H1 (cell line): ENCODE data around the gene LRWD1. TPM values are rescaled to one million over a fixed set of nuclear protein-coding genes. Genes with fewer than 3 reads are reported as not detected.
A peak's percentile ranks its signal among the peaks of the same experiment; 100 is the strongest.

Source experiments
- CTCF ChIA-PET: fragments of 300-600 bp; sonication (Branson Sonifier 250); formaldehyde crosslinking; loops from one replicate; lab custom pipeline; 2021; ENCODE audit not compliant: partially characterized antibody; lab: Charles Lee
- POLR2A ChIA-PET: fragments of 300-600 bp; sonication (Branson Sonifier 250); formaldehyde crosslinking; loops from one replicate; lab custom pipeline; 2021; ENCODE audit warnings: inconsistent platforms; ENCODE audit not compliant: partially characterized antibody; lab: Charles Lee
- DNase-seq, 2 experiments: peaks; one replicate each; pipeline versions ENCODE4 v3.0.0 to v3.0.0-alpha.2; 2010 to 2022; ENCODE audit warnings: low spot score in 2 of 2, low read depth in 1 of 2, mixed read lengths in 1 of 2
- FAIRE-seq: peaks from 2 replicates; lab custom pipeline; 2011; peaks lifted over from hg19 to GRCh38; lab: Jason Lieb, UNC
- H2AFZ ChIP-seq: 2 replicates; pipeline ENCODE4 v1.8.1; 2012; ENCODE audit warnings: low read length, inconsistent platforms
- H2AK5ac ChIP-seq: 2 replicates; pipeline ENCODE4 v1.6.1; 2013; ENCODE audit warnings: low read depth, low read length
- H2BK120ac ChIP-seq: replicated peaks from 2 replicates; pipeline ENCODE3; 2013; ENCODE audit warnings: low read depth, low read length, inconsistent platforms
- H2BK12ac ChIP-seq: 2 replicates; pipeline ENCODE4 v1.6.1; 2013; ENCODE audit warnings: low read depth, low read length
- H2BK15ac ChIP-seq: 2 replicates; pipeline ENCODE4 v1.6.1; 2013; ENCODE audit warnings: low read length
- H2BK20ac ChIP-seq: 2 replicates; pipeline ENCODE4 v1.6.1; 2013; ENCODE audit warnings: low read length
- H2BK5ac ChIP-seq: 2 replicates; pipeline ENCODE4 v1.6.1; 2013; ENCODE audit warnings: low read depth, low read length
- H3K14ac ChIP-seq: 2 replicates; pipeline ENCODE4 v1.6.1; 2013; ENCODE audit warnings: inconsistent platforms; ENCODE audit not compliant: insufficient read length
- H3K18ac ChIP-seq: 2 replicates; pipeline ENCODE4 v1.6.1; 2013; ENCODE audit warnings: low read length; ENCODE audit errors: extremely low read depth
- H3K23ac ChIP-seq: 2 replicates; pipeline ENCODE4 v1.6.1; 2013; ENCODE audit warnings: inconsistent platforms; ENCODE audit not compliant: insufficient read length
- H3K23me2 ChIP-seq: 2 replicates; pipeline ENCODE4 v1.6.1; 2013; ENCODE audit warnings: low read depth, low read length
- H3K27ac ChIP-seq: 2 replicates; pipeline ENCODE4 v1.6.1; 2011; ENCODE audit warnings: low read depth, low read length, inconsistent platforms
- H3K27me3 ChIP-seq, 4 experiments: replicated peaks in 1 of 4; 1 replicate in 1 of 4; 2 replicates in 3 of 4; pipeline versions ENCODE4 v1.6.1 to v1.8.1; 2011 to 2013; ENCODE audit warnings: low read length in 3 of 4, mild to moderate bottlenecking in 3 of 4, inconsistent platforms in 2 of 4, mixed read lengths in 2 of 4, moderate library complexity in 1 of 4; ENCODE audit not compliant: control insufficient read depth in 3 of 4, insufficient read depth in 3 of 4; ENCODE audit errors: extremely low read depth in 1 of 4
- H3K36me3 ChIP-seq, 4 experiments: 2 replicates each; pipeline versions ENCODE4 v1.6.1 to v1.8.1; 2011 to 2013; ENCODE audit warnings: mild to moderate bottlenecking in 4 of 4, low read length in 3 of 4, moderate library complexity in 2 of 4, control low read depth in 1 of 4, inconsistent platforms in 1 of 4; ENCODE audit not compliant: insufficient read depth in 4 of 4, control insufficient read depth in 2 of 4
- H3K4ac ChIP-seq: replicated peaks from 2 replicates; pipeline ENCODE3; 2013; ENCODE audit warnings: low read length, low read depth, mixed read lengths, inconsistent platforms; ENCODE audit not compliant: insufficient read length
- H3K4me1 ChIP-seq, 4 experiments: replicated peaks in 1 of 4; 1 replicate in 1 of 4; 2 replicates in 3 of 4; pipeline versions ENCODE4 v1.6.1 to v1.8.1; 2011 to 2013; ENCODE audit warnings: low read length in 3 of 4, inconsistent platforms in 2 of 4, mixed read lengths in 1 of 4; ENCODE audit not compliant: insufficient read depth in 4 of 4, control insufficient read depth in 3 of 4
- H3K4me2 ChIP-seq, 2 experiments: 2 replicates each; pipeline versions ENCODE4 v1.6.1 to v1.8.1; 2011 to 2013; ENCODE audit warnings: low read depth in 2 of 2, low read length in 2 of 2, control low read depth in 1 of 2, inconsistent platforms in 1 of 2, mild to moderate bottlenecking in 1 of 2; ENCODE audit not compliant: insufficient read depth in 1 of 2
- H3K4me3 ChIP-seq, 4 experiments: fragments of 200-600, 300-600 bp in 1 of 4; sonication (generic), shearing (Covaris generic), sonication (Bioruptor Twin) in 1 of 4; 2 replicates each; pipeline versions ENCODE4 v1.5.1 to v1.8.1; 2011 to 2016; ENCODE audit warnings: low read length in 4 of 4, low read depth in 3 of 4, control low read depth in 2 of 4, inconsistent platforms in 2 of 4, mild to moderate bottlenecking in 2 of 4, mixed read lengths in 1 of 4, moderate library complexity in 1 of 4; ENCODE audit not compliant: insufficient read depth in 2 of 4; ENCODE audit errors: extremely low read depth in 1 of 4
- H3K56ac ChIP-seq: replicated peaks from 2 replicates; pipeline ENCODE3; 2013; ENCODE audit warnings: low read depth, mild to moderate bottlenecking, mixed read lengths, low read length, inconsistent platforms; ENCODE audit not compliant: insufficient read length
- H3K79me1 ChIP-seq: 2 replicates; pipeline ENCODE4 v1.6.1; 2013; ENCODE audit warnings: low read depth, low read length, control low read depth
- H3K79me2 ChIP-seq, 2 experiments: 2 replicates each; pipeline versions ENCODE4 v1.6.1 to v1.8.1; 2012 to 2013; ENCODE audit warnings: low read length in 2 of 2, mild to moderate bottlenecking in 2 of 2, inconsistent platforms in 1 of 2; ENCODE audit not compliant: insufficient read depth in 2 of 2, control insufficient read depth in 1 of 2
- H3K9ac ChIP-seq, 4 experiments: replicated peaks in 1 of 4; 1 replicate in 1 of 4; 2 replicates in 3 of 4; pipeline versions ENCODE4 v1.6.1 to v1.8.1; 2011 to 2013; ENCODE audit warnings: low read depth in 3 of 4, low read length in 3 of 4, control low read depth in 2 of 4, mild to moderate bottlenecking in 2 of 4, moderate library complexity in 2 of 4, inconsistent platforms in 1 of 4; ENCODE audit errors: extremely low read depth in 1 of 4
- H3K9me3 ChIP-seq, 2 experiments: 2 replicates each; pipeline versions ENCODE4 v1.6.1 to v1.8.1; 2012 to 2013; ENCODE audit warnings: mild to moderate bottlenecking in 2 of 2, moderate library complexity in 2 of 2, control low read depth in 1 of 2, inconsistent platforms in 1 of 2, low read depth in 1 of 2, low read length in 1 of 2, mixed read lengths in 1 of 2; ENCODE audit not compliant: insufficient read depth in 2 of 2
- H4K20me1 ChIP-seq, 2 experiments: replicated peaks in 1 of 2; 2 replicates each; pipeline versions ENCODE3 to v1.8.1; 2011 to 2013; ENCODE audit warnings: inconsistent platforms in 2 of 2, low read length in 2 of 2, mild to moderate bottlenecking in 1 of 2; ENCODE audit not compliant: insufficient read depth in 2 of 2, control insufficient read depth in 1 of 2
- H4K5ac ChIP-seq: 2 replicates; pipeline ENCODE4 v1.6.1; 2013; ENCODE audit warnings: low read length, low read depth, mixed read lengths, inconsistent platforms; ENCODE audit not compliant: insufficient read length
- H4K8ac ChIP-seq: 2 replicates; pipeline ENCODE4 v1.8.0; 2013; ENCODE audit warnings: mild to moderate bottlenecking, moderate library complexity, low read length, inconsistent platforms; ENCODE audit not compliant: insufficient read depth; ENCODE audit errors: extremely low read depth
- H4K91ac ChIP-seq: replicated peaks from 2 replicates; pipeline ENCODE3; 2013; ENCODE audit warnings: low read length, mixed read lengths, inconsistent platforms; ENCODE audit not compliant: insufficient read length
- GTF2F1 ChIP-seq: IDR thresholded peaks from 2 replicates; pipeline ENCODE4 v1.6.1; 2012; ENCODE audit warnings: low read depth, low read length, improper control_type of control experiment, borderline replicate concordance
- JUN ChIP-seq: IDR thresholded peaks from 2 replicates; pipeline ENCODE4 v1.6.1; 2011; ENCODE audit warnings: low read depth, mild to moderate bottlenecking, improper control_type of control experiment, low read length
- KDM5A ChIP-seq: fragments of 200-600 bp; IDR thresholded peaks from 2 replicates; pipeline ENCODE4 v1.7.1; 2012; ENCODE audit warnings: mild to moderate bottlenecking, low read length, inconsistent platforms, mixed read lengths
- MAX ChIP-seq: IDR thresholded peaks from 2 replicates; pipeline ENCODE4 v1.6.1; 2012; ENCODE audit warnings: inconsistent platforms
- PHF8 ChIP-seq: fragments of 200-600 bp; sonication (generic); conservative IDR thresholded peaks from 2 replicates; pipeline ENCODE4 v1.7.1; 2012; ENCODE audit warnings: low read depth, mild to moderate bottlenecking, inconsistent platforms, low read length, moderate library complexity
- RBBP5 ChIP-seq: IDR thresholded peaks from 2 replicates; pipeline ENCODE4 v1.7.1; 2012; ENCODE audit warnings: low read depth, mild to moderate bottlenecking, inconsistent platforms, low read length, moderate library complexity, borderline replicate concordance
- TAF7 ChIP-seq: optimal IDR thresholded peaks from 2 replicates; pipeline ENCODE3; 2011; ENCODE audit warnings: low read depth, mild to moderate bottlenecking, inconsistent platforms, low read length, moderate library complexity, borderline replicate concordance
- ZNF274 ChIP-seq: IDR thresholded peaks from 2 replicates; pipeline ENCODE4 v1.7.0; 2012; ENCODE audit warnings: low read length, borderline replicate concordance; ENCODE audit errors: extremely low read depth
- WGBS, 2 experiments: shearing (Covaris generic) in 1 of 2; methylation state at CpG; one replicate each; pipeline versions ENCODE4 v1.1.6 to v1.1.7; 2013 to 2015; ENCODE audit warnings: low lambda C conversion rate in 2 of 2, mixed read lengths in 2 of 2, inconsistent platforms in 1 of 2, low coverage in 1 of 2, missing lambda C conversion rate in 1 of 2; ENCODE audit not compliant: insufficient replicate concordance in 2 of 2, insufficient coverage in 1 of 2, insufficient read length in 1 of 2; ENCODE audit errors: extremely low coverage in 1 of 2, missing lambda C conversion rate in 1 of 2; 5-methylcytosine and 5-hydroxymethylcytosine counted together
- long read RNA-seq, 2 experiments: library from RNA in 1 of 2; library from capped mRNA in 1 of 2; stranded (forward); transcript quantifications; one replicate each; pipeline ENCODE4 v2.0.0, GENCODE V29; 2021; ENCODE audit warnings: inconsistent platforms in 1 of 2
- polyA minus RNA-seq, 3 experiments: library from RNA; depleted of rRNA, polyadenylated mRNA; stranded (reverse); fragments of >200 nt; gene quantifications; 1 replicate in 2 of 3; 2 replicates in 1 of 3; pipeline ENCODE4 v1.2.3, GENCODE V29; 2011
- polyA plus RNA-seq, 7 experiments: library from polyadenylated mRNA; depleted of rRNA in 3 of 7; stranded (reverse) in 5 of 7; unstranded in 2 of 7; fragments of >200 nt in 5 of 7; fragments of 200-250 nt in 2 of 7; gene quantifications; 1 replicate in 5 of 7; 2 replicates in 1 of 7; 4 replicates in 1 of 7; pipeline versions ENCODE4 v1.2.1 to v1.2.3, GENCODE V29; 2011 to 2013; ENCODE audit warnings: missing spikeins in 2 of 7, mixed read lengths in 2 of 7
- total RNA-seq: library from RNA; stranded (reverse); fragmentation: NEBNext Ultra II Directional; extraction: Animal tissue kit (Norgen Biotek cat#: 25700); gene quantifications from 2 replicates; pipeline ENCODE4 v1.2.1, GENCODE V29; 2021

LRWD1 gene
- 26.8 and 28.5 TPM in 2 replicates for total RNA-seq
- 23.4 and 33.7 TPM in 2 replicates for polyA plus RNA-seq (2011; rRNA removed)
- polyA plus RNA-seq (2011; cell fraction: cytosol; rRNA removed): 32.4 TPM
- 53.1 TPM for polyA plus RNA-seq (2011; cell fraction: nucleus; rRNA removed)
- polyA plus RNA-seq (2012, experiment 1 of 2): 12.8 to 28.5 TPM (median 23.6 TPM) in 4 replicates
- polyA plus RNA-seq (2012, experiment 2 of 2): 24.2 TPM
- polyA plus RNA-seq (2013, experiment 1 of 2): 11.8 TPM
- polyA plus RNA-seq (2013, experiment 2 of 2): 10.4 TPM
- 13.8 and 20.8 TPM in 2 replicates for polyA minus RNA-seq (2011; rRNA and poly(A)+ RNA removed)
- polyA minus RNA-seq (2011; cell fraction: cytosol; rRNA and poly(A)+ RNA removed): 17.4 TPM
- 20.7 TPM for polyA minus RNA-seq (2011; cell fraction: nucleus; rRNA and poly(A)+ RNA removed)
- long read RNA-seq, experiment 1, partial matches to known transcripts: 25 of 33 reads
- long read RNA-seq, experiment 1, other reads (novel, unspliced or antisense): 4 of 33 reads
- long read RNA-seq, experiment 2: 0 reads

- WGBS, 2 experiments: 1% methylated on average over 44 of the region's 81 CpGs; no CpG with 5 or more reads in 1 of the 2 experiments
- Histone ChIP-seq H3K23ac (no peak within 1 kb of the TSS), H4K5ac (peak within 1 kb of the TSS; percentile 73), H3K27me3 (no peaks in the 10 kb centered on the region; a peak in 1 of 7 replicates), H2BK120ac (no peak within 1 kb of the TSS), H3K56ac (peak within 1 kb of the TSS; percentile 90), H2BK5ac (peak within 1 kb of the TSS; percentile 80; the same call in 1 of the 2 replicates), H3K23me2 (peaks cover 5% of the 10 kb centered on the region; the same call in 1 of the 2 replicates), H2BK12ac (no peak within 1 kb of the TSS), H3K79me2 (peaks cover 0 to 11% of the 10 kb centered on the region in 2 experiments; a peak in 2 of 4 replicates), H3K18ac (peak within 1 kb of the TSS; percentile 90), H3K9ac (peak within 1 kb of the TSS; percentile 68 to 86 (median 82)), H3K36me3 (no peaks in the 10 kb centered on the region; a peak in 3 of 8 replicates), H3K4me3 (peak within 1 kb of the TSS; percentile 82 to 99 (median 88)), H3K4ac (peak within 1 kb of the TSS; percentile 81), H3K9me3 (no peaks in the 10 kb centered on the region), H3K27ac (peak within 1 kb of the TSS; percentile 12; the same call in 1 of the 2 replicates), H2AK5ac (peak within 1 kb of the TSS; percentile 32; the same call in 1 of the 2 replicates), H2BK15ac (no peak within 1 kb of the TSS), H3K79me1 (peaks cover 9% of the 10 kb centered on the region), H2AFZ (peak within 1 kb of the TSS; percentile 64), H4K91ac (peak within 1 kb of the TSS; percentile 93), H3K4me2 (peak within 1 kb of the TSS; percentile 88 to 98), H3K14ac (no peak within 1 kb of the TSS), H2BK20ac (no peak within 1 kb of the TSS), H4K20me1 (peaks cover 0 to 7% of the 10 kb centered on the region in 2 experiments), H4K8ac (peak within 1 kb of the TSS; percentile 94), H3K4me1 (peaks cover 0 to 10% (median 1%) of the 10 kb centered on the region in 4 experiments; a peak in 3 of 7 replicates)
- no peak for FAIRE-seq
- peak; percentile 70 to 97 for DNase-seq
- POLR2A ChIA-PET: interaction anchor here (0.8 to 3.5 kb wide), 12 partner anchors 8 to 173 kb away, joined by 3 to 11 read pairs (median 5); no protein-coding TSS in a partner anchor
- CTCF ChIA-PET: interaction anchor here (0.6 to 2.1 kb wide), 9 partner anchors 15 to 302 kb away, joined by 3 to 8 read pairs (median 5); no protein-coding TSS in a partner anchor
- TF ChIP-seq ZNF274: no peak
- TF ChIP-seq JUN: no peak
- TF ChIP-seq PHF8: peak; percentile 81
- TF ChIP-seq KDM5A: no peak; the same call in 1 of the 2 replicates
- 0 out of 2 replicates have a peak, but pooled peaks have one; percentile 15 for TF ChIP-seq GTF2F1
- TF ChIP-seq TAF7: peak; percentile 42
- peak; percentile 79 for TF ChIP-seq RBBP5
- peak; percentile 84 for TF ChIP-seq MAX
These were observed at the start of gene LRWD1, which contains the start of gene ALKBH4 for GRCh38 chr7:102464577-102465280. Gene LRWD1, plus strand, starts transcription at chr7:102464984. Its CDS starts 97 bp downstream, at chr7:102465081. Gene ALKBH4, minus strand, starts transcription at chr7:102464863. Its CDS starts 27 bp downstream, at chr7:102464836.
